GM10266 (cell line): ENCODE data around the gene NELFCD.

Experiments
- DNase-seq: peaks from one replicate; pipeline ENCODE4 v3.0.0; 2012; ENCODE audit errors: extremely low spot score
- CTCF ChIP-seq: IDR thresholded peaks from 2 replicates; pipeline ENCODE4 v1.5.1; 2012; ENCODE audit warnings: mild to moderate bottlenecking, low read depth; ENCODE audit not compliant: control insufficient read depth, insufficient read depth; ENCODE audit errors: missing control alignments

Gene NELFCD

GRCh38 chr20:58965270-58966064 lies 15.6 kb upstream of the NELFCD start:
- no peak for TF ChIP-seq CTCF
- no peak for DNase-seq

GRCh38 chr20:58967652-58968429 lies 13.2 kb upstream of the NELFCD start:
- TF ChIP-seq CTCF = no peak
- DNase-seq = no peak

GRCh38 chr20:58969439-58969838 lies 11.6 kb upstream of the NELFCD start:
- DNase-seq = no peak
- TF ChIP-seq CTCF = no peak

GRCh38 chr20:58970146-58970545 lies 10.9 kb upstream of the NELFCD start:
- no peak for TF ChIP-seq CTCF
- DNase-seq = no peak

- TF ChIP-seq CTCF = no peak
- DNase-seq = no peak
Measured at GRCh38 chr20:58971429-58971828, 9.6 kb upstream of the NELFCD start.

GRCh38 chr20:58973179-58973578 lies 7.9 kb upstream of the NELFCD start:
- no peak for TF ChIP-seq CTCF
- DNase-seq = no peak

- no peak for TF ChIP-seq CTCF
- DNase-seq = no peak
Measured at GRCh38 chr20:58973866-58974265, 7.2 kb upstream of the NELFCD start.
